Stimulated activated CD4-positive, alpha-beta T cell treated with anti-CD3 and anti-CD28 coated beads, Interleukin-2, amount 100 ng/mL, for 48 hours (primary cell): ENCODE data around the gene ORC6.
"Not testable (repeated sequence)": the region's sequence is repeated elsewhere in the genome, so short reads cannot be mapped to it uniquely, and the experiment has no call there.

Experiments
- DNase-seq, 2 donors: peaks; one replicate each; pipeline ENCODE4 v3.0.0-alpha.2; 2020

The ORC6 gene, protein sequence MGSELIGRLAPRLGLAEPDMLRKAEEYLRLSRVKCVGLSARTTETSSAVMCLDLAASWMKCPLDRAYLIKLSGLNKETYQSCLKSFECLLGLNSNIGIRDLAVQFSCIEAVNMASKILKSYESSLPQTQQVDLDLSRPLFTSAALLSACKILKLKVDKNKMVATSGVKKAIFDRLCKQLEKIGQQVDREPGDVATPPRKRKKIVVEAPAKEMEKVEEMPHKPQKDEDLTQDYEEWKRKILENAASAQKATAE

GRCh38 chr16:46689365-46690280 lies at the start of gene ORC6:
TSS of gene ORC6 (plus strand) at chr16:46689659. CDS start at chr16:46689706, 47 bp downstream.
- peak; percentile 92 to 93 for DNase-seq

DNA sequence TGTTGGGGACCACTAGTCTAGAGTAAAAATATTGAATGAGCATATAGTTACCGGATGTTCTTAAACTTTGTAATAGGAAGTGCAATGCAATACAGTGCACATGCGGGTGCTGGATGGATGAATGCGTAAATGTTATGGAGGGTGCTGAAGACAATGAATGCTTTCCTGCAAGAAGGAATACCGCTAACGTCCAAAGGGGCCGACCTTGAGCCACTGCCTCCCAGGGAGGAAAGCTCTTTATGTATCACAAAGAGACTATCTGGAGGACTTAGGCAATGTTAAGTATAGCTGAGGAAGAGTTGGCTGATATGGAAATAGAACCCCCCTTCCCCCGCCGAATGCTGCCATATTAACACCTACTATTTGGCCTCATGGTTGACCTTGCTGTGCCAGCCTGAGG lies 40.8 kb upstream of the ORC6 start:
- DNase-seq, result no peak

GRCh38 chr16:46649588-46650253 lies 39.7 kb upstream of the ORC6 start:
- DNase-seq, result no peak

- DNase-seq, result no peak
Measured at GRCh38 chr16:46650254-46650623, 39.2 kb upstream of the ORC6 start.

DNA sequence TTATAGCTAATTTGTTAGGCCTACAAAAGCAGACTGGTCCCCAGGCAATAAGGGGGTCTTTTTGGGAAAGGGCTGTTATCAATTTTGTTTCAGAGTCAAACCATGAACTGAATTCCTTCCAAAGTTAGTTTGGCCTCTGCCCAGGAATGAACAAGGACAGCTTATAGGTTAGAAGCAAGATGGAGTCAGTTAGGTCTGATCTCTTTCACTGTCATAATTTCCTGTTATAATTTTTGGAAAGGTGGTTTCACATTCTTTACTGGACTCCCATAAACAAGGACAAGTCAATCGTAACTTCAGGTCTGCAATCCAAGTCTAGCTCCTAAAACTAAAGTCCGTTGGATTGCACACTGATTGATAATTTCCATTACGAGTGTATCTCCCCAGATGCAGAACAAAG lies 38.2 kb upstream of the ORC6 start:
- DNase-seq, result no peak

GRCh38 chr16:46658925-46659324 lies 30.5 kb upstream of the ORC6 start:
- DNase-seq, result peak in 1 of 2 donors; percentile 4

DNA sequence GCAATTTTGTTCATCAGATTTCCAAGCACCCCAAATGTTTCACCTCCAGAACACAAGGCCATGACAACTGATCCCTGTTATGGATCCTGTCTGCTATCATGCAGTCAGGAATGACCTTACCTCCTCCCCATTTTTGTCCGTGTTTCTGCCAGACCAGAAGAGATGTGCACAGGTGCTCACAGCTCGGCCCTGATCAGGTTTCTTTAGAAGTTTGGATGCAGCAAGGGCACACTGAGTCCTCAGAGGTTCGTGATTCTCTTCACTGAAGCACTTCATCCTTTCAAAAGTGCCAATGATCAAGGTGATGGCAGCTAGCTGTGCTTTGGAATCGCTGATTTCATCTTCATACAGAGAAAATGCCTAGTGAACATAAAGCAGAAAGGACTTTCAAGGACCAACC lies 27.3 kb upstream of the ORC6 start:
- no peak for DNase-seq

DNA sequence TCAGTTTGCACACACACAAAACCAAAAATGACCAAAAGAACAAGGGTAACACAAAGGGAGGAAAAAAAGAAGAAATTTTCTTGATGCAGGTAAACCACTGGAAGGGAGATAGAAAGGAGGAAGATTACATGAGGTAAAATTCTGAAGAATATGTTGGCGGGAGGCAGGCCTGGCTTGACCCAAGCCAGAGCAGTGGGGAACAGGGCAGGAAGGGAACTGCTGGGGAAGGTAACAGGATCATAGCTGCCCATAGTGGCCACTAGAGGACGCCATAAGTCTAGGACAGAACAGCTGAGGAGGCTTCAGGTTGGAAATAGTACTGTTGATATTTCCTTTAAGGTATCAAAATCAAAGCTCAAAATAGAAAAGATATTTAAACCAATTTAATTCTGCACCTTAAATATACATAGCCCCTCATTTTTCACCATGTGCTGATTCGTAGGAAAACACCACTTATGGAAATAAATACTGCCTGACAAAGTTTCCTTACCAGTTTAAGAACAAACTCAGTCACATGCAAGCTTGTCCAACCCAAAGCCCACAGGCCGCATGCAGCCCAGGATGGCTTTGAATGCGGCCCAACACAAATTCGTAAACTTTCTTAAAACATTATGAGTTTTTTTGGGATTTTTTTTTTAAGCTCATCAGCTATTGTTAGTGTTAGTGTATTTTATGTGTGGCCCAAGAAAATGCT lies 16.0 kb upstream of the ORC6 start:
- peak; percentile 18 to 23 for DNase-seq

- DNase-seq, result not testable (repeated sequence)
Measured at GRCh38 chr16:46677943-46678342, 11.5 kb upstream of the ORC6 start.

DNA sequence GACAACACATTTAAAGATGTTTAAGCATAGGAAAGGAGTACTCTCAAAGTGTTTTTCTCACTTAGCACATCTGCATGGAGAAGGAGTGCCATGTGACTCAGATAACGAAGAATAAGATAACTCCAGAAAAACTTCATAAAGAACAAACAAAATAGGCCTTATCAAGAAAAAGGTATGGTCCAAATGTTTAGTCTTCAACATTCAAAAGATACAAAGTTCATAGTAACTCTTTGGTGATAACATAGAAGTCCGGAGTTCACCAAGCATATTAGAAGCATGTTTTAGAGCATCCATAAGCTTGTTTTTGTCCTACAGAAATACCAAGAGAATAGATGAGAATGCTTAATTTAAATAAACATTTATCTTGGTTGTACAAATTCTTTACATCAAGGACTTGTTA lies 7.6 kb upstream of the ORC6 start:
- DNase-seq, result not testable (repeated sequence)

DNA sequence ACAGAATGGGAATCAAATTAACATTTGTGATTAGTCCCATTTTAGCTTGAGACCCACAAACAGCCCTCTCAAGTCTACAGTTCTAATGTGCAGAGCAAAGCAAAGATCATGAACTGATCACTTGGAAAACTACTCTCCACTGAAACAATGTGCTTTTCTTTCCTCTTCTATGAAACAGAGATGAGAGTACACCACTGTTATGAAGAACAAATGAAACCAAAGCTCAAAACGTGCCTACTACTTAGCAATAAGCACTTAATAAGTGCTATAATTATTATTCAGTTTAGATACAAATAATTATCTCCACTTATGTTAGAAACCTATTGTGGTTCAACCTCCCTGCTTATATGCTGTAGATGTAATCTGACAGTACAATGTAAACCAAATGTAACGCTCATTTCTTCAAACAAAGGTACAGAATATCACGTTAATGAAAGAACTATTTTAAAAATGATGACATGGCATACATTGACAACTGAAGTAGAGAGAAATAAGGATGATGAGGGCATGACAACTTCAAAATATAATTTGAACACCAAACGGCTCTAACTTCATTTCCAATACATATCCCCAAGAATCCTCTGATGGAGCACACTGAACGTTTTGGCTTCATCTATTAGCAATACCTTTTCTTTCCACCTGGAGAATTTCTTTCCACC lies 2.5 kb upstream of the ORC6 start:
- DNase-seq, result no peak

DNA sequence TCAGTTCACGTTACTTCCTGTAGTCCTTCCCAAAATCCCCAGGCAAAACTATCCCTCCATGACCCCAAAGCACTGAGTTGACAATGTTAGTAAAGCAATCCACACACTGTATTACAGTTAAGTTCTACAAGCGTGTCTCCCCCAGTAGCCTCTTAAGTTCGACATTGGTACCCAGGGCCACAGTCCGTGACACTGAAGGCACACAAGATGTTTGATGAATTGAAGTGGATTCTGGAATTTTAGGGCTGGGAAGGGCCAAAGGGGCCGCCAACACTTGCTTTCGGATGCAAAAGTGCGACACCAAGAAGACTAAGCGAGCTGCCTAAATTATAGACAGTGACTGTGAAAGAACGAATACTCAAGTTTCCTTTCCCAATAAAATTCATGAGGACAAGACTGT lies 2.0 kb upstream of the ORC6 start:
- DNase-seq, result no peak

DNA sequence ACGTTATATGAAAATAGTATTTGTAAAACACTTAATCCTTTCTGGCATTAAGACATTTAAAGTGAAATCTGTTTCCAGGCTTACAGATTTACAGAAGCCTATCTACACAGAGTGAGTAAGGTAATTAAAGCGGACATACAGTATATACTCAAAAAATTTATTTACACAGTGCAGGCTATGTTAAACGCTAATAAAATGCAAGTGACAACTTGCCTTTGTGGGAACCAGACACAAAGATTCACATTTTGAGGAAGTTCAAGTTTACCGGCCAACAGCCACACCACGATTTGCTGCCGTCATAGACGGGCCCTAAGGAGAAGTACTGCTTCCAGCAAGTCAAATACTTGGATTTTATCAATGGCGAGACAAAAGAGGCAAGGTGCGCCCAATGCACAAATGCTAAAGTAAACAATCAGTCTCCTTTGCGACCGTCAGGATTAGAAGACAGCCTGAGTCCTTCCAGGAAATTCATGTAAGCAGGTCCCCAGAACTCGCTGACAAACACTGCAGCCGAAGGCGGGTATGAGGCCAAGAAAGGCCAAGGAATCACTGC lies 1.3 kb upstream of the ORC6 start:
- no peak for DNase-seq

GRCh38 chr16:46688654-46689364 lies 650 bp upstream of the ORC6 start, which contains the start of gene VPS35:
TSS of gene VPS35 (minus strand) at chr16:46689178. CDS start at chr16:46689133, 45 bp downstream.
- DNase-seq, result peak; percentile 99

DNA sequence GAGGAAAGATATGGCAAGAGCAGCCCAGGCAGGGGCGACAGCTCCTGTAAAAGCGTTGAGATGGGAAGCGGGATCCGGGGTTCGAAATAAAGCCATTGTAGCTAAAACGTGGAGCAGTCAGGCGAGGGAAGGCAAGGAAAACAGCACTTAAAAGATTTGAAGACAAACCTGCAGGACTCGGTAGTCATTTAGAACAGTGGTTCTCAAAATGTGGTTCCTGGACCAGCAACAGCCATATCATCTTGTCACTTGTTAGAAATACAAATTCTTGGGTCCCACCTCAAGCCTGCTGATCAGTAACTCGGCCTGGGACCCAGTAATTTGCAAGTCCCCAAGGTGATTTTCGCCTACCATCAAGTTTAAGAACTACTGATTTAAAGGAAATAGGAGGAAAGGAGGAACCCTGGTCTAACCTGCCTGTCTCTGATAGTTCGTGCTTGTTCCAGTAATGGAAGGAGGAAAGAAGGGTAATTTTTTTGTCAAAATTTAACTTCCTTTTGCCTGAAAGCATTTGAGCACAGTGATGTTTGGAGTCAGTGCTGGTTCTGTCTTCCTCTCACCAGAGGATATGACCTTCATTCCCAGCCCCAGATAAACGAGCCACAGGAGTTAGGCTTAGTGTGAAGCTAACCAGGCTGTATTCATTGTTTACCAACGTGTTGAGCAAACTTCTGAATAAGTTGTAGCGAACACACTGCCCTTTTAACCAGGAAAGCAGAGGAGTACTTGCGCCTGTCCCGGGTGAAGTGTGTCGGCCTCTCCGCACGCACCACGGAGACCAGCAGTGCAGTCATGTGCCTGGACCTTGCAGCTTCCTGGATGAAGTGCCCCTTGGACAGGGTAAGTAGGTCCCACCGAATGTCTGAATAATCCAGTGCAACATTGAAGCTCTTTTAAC lies 1.1 kb downstream of the ORC6 start:
- no peak for DNase-seq

GRCh38 chr16:46691726-46692125 lies 2.3 kb downstream of the ORC6 start:
- DNase-seq, result no peak

- no peak for DNase-seq
Measured at GRCh38 chr16:46693598-46693997, 4.1 kb downstream of the ORC6 start.

DNA sequence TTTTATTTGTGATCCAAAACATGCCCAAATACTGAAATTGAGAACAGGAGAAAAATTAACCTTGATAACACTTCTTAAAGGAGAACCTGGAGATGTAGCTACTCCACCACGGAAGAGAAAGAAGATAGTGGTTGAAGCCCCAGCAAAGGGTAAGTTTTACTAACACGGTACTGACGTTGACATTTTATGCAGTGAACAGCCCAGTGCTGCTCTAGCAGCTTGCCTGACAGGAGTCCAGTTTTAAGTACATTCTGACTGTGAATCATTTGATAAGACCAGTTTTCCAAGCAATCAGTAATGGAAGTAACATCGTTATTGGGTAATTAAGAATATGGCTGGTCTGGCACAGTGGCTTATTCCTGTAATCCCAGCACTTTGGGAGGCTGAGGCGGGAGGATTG lies 6.5 kb downstream of the ORC6 start:
- DNase-seq, result no peak

DNA sequence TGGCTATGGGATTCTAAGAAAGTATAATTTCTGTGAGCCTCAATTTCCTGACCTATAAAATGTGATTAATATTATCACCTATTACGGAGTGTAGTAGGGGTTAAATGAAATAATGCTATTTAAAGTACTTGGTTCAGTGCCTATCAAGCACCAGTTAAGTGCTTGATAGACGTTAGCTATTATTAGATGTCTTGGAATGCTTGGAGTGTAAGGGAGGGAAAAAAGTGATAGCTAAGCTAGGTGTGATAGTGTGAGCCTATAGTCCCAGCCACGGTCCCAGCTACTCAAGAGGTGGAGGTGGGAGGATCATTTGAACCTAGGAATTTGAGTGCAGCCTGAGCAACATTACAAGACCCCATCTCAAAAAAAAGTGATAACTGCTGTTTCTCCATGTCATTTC lies 7.5 kb downstream of the ORC6 start:
- DNase-seq, result no peak

GRCh38 chr16:46700048-46700447 lies 10.6 kb downstream of the ORC6 start:
- DNase-seq, result no peak
